Karpas-422 (cell line): ENCODE results near the gene CDS1. TPM values are rescaled to one million over a fixed set of nuclear protein-coding genes. Genes with fewer than 3 reads are reported as not detected.
"Not testable (repeated sequence)": the region's sequence is repeated elsewhere in the genome, so short reads cannot be mapped to it uniquely, and the experiment has no call there.

Experiments
- DNase-seq: peaks from one replicate; pipeline ENCODE4 v3.0.0-alpha.2; 2015
- H2AFZ ChIP-seq: fragments of 200-600 bp; sonication (generic); 2 replicates; pipeline ENCODE4 v1.6.1; 2014; ENCODE audit warnings: antibody characterized with exemption, low read length, mixed read lengths
- H3K27ac ChIP-seq: fragments of 200-600 bp; sonication (generic); 2 replicates; pipeline ENCODE4 v1.5.1; 2014; ENCODE audit warnings: mild to moderate bottlenecking, low read length, moderate library complexity
- H3K27me3 ChIP-seq: fragments of 200-600 bp; sonication (generic); 2 replicates; pipeline ENCODE4 v1.6.1; 2014; ENCODE audit warnings: low read length, mixed read lengths
- H3K36me3 ChIP-seq: fragments of 200-600 bp; sonication (generic); 2 replicates; pipeline ENCODE4 v1.6.1; 2014; ENCODE audit warnings: low read length, mixed read lengths; ENCODE audit not compliant: insufficient read depth
- H3K4me1 ChIP-seq: fragments of 200-600 bp; sonication (generic); 2 replicates; pipeline ENCODE4 v1.6.1; 2014; ENCODE audit warnings: mild to moderate bottlenecking, low read length, mixed read lengths
- H3K4me2 ChIP-seq: fragments of 200-600 bp; sonication (generic); 2 replicates; pipeline ENCODE4 v1.6.1; 2014; ENCODE audit warnings: low read length, low read depth, mild to moderate bottlenecking; ENCODE audit not compliant: poor library complexity, severe bottlenecking
- H3K4me3 ChIP-seq: fragments of 200-600 bp; sonication (generic); 2 replicates; pipeline ENCODE4 v1.5.1; 2014; ENCODE audit warnings: mild to moderate bottlenecking, antibody characterized with exemption, low read length, mixed read lengths
- H3K79me2 ChIP-seq: fragments of 200-600 bp; sonication (generic); 2 replicates; pipeline ENCODE4 v1.6.1; 2014; ENCODE audit warnings: mild to moderate bottlenecking, low read length, mixed read lengths
- H3K9ac ChIP-seq: fragments of 200-600 bp; sonication (generic); 2 replicates; pipeline ENCODE4 v1.6.0; 2014; ENCODE audit warnings: low read length
- H3K9me2 ChIP-seq: fragments of 200-600 bp; sonication (generic), shearing (Covaris generic); replicated peaks from 2 replicates; pipeline ENCODE4 v1.6.0; 2014; ENCODE audit warnings: mild to moderate bottlenecking, low read length, moderate library complexity; ENCODE audit not compliant: insufficient read depth
- H3K9me3 ChIP-seq: fragments of 300-700, 200-600 bp; sonication (generic); 2 replicates; pipeline ENCODE4 v1.6.1; 2014; ENCODE audit warnings: low read length, mixed read lengths
- H4K20me1 ChIP-seq: fragments of 200-600 bp; sonication (generic); 2 replicates; pipeline ENCODE4 v1.6.1; 2014; ENCODE audit warnings: mild to moderate bottlenecking, antibody characterized with exemption, low read length, low read depth; ENCODE audit not compliant: insufficient read depth
- total RNA-seq: library from RNA; depleted of rRNA; stranded (reverse); fragments of >200 nt; shearing (Covaris generic); gene quantifications from 2 replicates; pipeline ENCODE4 v1.2.3, GENCODE V29; 2014; ENCODE audit warnings: low replicate concordance

CDS1 gene
- total RNA-seq, 1 experiment from 2014 or later = not detected

DNA sequence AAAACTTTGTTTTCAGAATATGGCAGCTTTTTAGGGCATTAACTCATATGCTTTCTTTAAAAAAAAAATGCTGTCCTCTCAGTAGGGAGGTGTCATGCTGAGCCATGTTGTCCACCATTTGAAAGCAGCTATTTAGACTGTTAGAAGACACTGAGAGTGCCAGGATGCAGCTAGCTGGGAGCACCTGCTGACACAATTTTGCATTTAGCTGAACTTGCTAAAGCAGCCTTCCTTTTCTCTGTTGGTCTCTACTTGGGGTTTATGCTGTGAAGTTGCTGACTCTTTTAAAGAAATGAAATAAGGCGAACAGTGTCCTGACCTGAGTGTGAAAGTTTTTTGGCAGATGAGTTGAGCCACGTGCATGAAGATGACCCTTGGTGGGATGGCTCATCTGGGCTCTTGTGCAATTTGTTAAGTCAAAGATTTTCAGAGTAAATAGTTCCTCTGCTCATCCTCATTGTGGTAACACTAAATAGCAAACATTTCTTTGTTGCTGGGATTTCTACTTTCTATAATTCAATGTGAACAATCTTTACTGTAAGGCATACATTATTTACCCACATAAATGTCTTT is 64.5 kb downstream of the CDS1 start:
- Histone ChIP-seq H3K9me3 (no peaks in the 10 kb centered on the region), H4K20me1 (no peaks in the 10 kb centered on the region), H3K4me1 (no peaks in the 10 kb centered on the region), H3K79me2 (no peaks in the 10 kb centered on the region), H3K27ac (no peak overlapping the region), H3K36me3 (no peaks in the 10 kb centered on the region), H2AFZ (no peak overlapping the region), H3K4me2 (no peak overlapping the region), H3K9me2 (no peaks in the 10 kb centered on the region), H3K4me3 (no peak overlapping the region), H3K27me3 (no peaks in the 10 kb centered on the region), H3K9ac (no peak overlapping the region)
- DNase-seq = no peak

DNA sequence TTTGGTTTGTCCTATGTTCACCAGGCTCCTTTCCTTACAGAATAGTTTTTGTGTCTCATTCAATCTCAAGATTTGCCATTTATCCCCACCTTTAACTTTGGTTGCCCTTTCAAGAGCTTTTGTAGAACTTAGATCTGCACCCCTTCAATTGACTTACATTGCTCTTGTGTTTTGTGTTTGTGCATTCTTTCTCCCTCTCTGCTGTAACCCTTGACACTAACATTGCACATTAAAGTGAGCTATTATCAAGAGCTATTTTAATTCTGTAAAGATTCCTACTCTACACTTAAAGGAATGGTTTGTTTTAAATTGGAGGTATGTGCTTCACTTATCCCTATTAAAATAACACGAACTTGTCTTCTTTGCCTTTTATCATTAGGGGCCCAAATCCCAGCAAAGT is 65.3 kb downstream of the CDS1 start:
- no peaks in the 10 kb centered on the region for H3K36me3 ChIP-seq
- H4K20me1 ChIP-seq = no peaks in the 10 kb centered on the region
- H3K27me3 ChIP-seq = no peaks in the 10 kb centered on the region
- H3K4me2 ChIP-seq = no peak overlapping the region
- no peak overlapping the region for H2AFZ ChIP-seq
- no peak overlapping the region for H3K4me3 ChIP-seq
- no peak overlapping the region for H3K27ac ChIP-seq
- no peaks in the 10 kb centered on the region for H3K79me2 ChIP-seq
- DNase-seq = no peak
- H3K9me2 ChIP-seq = no peaks in the 10 kb centered on the region
- H3K9ac ChIP-seq = no peak overlapping the region
- H3K4me1 ChIP-seq = no peaks in the 10 kb centered on the region
- no peaks in the 10 kb centered on the region for H3K9me3 ChIP-seq

DNA sequence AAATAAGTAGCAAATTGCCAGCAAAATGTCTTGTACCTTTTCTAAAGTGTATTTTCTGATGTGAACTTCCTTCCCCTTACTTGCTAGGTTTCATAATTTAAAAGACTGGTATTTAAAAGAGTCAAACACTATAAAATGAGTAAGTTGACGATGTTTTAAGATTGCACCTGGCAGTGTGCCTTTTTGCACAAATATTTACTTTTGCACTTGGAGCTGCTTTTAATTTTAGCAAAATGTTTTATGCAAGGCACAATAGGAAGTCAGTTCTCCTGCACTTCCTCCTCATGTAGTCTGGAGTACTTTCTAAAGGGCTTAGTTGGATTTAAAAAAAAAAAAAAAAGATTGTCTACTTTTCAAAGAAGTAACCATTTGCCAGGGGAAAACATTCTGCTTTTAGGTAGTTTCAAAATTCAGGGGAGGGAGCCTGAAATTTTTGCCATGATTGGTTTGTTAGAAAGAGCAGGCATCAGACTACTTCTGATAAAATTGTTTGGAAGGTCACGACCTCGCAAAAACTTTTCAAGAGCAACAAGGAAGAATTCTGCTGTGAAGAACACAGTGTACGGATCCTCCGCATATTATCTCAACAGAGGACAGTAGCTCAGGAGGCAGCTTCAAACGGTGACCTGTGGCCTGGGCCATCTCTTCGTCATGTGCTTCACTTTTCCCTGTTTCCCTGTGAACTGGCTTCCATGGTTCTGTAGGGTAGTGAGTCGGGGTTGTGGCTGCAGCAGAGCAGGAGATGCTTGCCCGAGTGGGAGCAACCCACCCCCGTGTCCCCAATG is 66.1 kb downstream of the CDS1 start:
- H3K4me3 ChIP-seq = no peak overlapping the region
- no peaks in the 10 kb centered on the region for H3K9me3 ChIP-seq
- H3K79me2 ChIP-seq = no peaks in the 10 kb centered on the region
- no peak overlapping the region for H2AFZ ChIP-seq
- no peak for DNase-seq
- no peaks in the 10 kb centered on the region for H3K27me3 ChIP-seq
- no peaks in the 10 kb centered on the region for H4K20me1 ChIP-seq
- H3K4me2 ChIP-seq = no peak overlapping the region
- H3K4me1 ChIP-seq = no peaks in the 10 kb centered on the region
- H3K9ac ChIP-seq = no peak overlapping the region
- no peaks in the 10 kb centered on the region for H3K36me3 ChIP-seq
- H3K27ac ChIP-seq = no peak overlapping the region
- no peaks in the 10 kb centered on the region for H3K9me2 ChIP-seq

DNA sequence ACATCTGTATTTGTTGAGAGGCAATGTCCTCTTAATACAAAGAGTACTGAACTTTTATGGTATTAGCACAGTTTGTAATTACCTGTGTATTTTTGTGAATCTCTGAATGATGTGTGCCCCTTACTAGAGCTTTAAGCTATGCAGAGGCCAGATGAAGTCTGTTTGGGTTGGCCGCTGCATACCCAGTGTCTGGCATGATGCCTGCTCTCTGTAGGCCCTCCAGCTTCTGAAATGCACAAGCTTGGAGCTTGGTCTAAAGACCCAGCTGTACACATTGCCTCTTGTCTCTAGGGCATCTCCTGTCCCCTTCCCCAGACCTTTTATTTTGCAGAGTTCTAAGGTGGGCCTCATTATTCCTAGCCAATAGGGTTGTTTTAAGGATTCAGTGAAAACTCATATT is 68.6 kb downstream of the CDS1 start:
- Histone ChIP-seq H3K79me2 (no peaks in the 10 kb centered on the region), H3K9me3 (no peaks in the 10 kb centered on the region), H3K27me3 (no peaks in the 10 kb centered on the region), H2AFZ (no peak overlapping the region), H3K36me3 (no peaks in the 10 kb centered on the region), H3K9me2 (no peaks in the 10 kb centered on the region), H3K4me3 (no peak overlapping the region), H3K4me2 (no peak overlapping the region), H3K4me1 (no peaks in the 10 kb centered on the region), H4K20me1 (no peaks in the 10 kb centered on the region), H3K27ac (no peak overlapping the region), H3K9ac (no peak overlapping the region)
- DNase-seq = no peak

DNA sequence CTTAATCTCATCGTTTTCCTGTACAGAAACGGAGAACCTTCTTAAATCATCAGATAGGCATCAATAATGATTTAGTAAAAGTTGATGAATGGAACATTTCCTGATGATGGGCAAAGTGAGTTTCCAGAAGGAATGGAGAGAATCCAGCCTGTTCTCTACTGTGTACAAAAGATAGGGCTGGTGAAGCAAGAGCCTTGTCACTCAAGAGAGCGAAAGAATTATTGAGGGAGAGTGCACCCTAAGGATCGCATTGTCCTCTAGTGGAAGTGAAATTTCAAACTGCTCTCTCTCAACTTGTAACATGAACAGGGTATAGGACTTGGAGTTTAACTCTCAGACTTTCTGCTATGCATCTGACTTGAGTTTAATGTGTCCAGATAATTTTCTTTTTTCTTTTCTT is 69.6 kb downstream of the CDS1 start:
- no peaks in the 10 kb centered on the region for H3K9me3 ChIP-seq
- no peak overlapping the region for H3K9ac ChIP-seq
- H3K9me2 ChIP-seq = no peaks in the 10 kb centered on the region
- no peak overlapping the region for H3K4me2 ChIP-seq
- no peaks in the 10 kb centered on the region for H4K20me1 ChIP-seq
- H2AFZ ChIP-seq = no peak overlapping the region
- H3K27ac ChIP-seq = no peak overlapping the region
- H3K79me2 ChIP-seq = no peaks in the 10 kb centered on the region
- no peak for DNase-seq
- H3K36me3 ChIP-seq = no peaks in the 10 kb centered on the region
- H3K4me1 ChIP-seq = no peaks in the 10 kb centered on the region
- no peaks in the 10 kb centered on the region for H3K27me3 ChIP-seq
- no peak overlapping the region for H3K4me3 ChIP-seq

DNA sequence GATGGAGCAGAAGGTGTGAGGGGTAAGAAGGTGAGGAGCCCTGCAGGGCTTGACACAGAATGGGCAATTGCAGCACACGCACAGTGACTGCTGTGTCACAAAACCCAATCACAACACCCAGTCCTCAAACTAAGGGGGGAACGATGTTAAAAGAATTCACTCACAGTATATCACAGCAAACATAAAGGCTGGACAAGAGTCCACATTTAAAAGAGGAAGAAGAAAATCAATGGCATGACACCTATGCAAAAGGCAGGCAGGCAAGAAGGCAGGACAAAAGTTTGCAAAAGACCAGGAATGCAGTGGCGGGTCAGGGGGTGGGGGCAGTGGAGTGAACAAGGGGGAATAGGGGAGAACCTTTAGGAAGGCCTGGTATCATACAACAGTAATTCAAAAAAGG is 77.7 kb downstream of the CDS1 start:
- no peak overlapping the region for H2AFZ ChIP-seq
- no peaks in the 10 kb centered on the region for H3K27me3 ChIP-seq
- H3K4me2 ChIP-seq = no peak overlapping the region
- H3K4me3 ChIP-seq = no peak overlapping the region
- H4K20me1 ChIP-seq = no peaks in the 10 kb centered on the region
- H3K36me3 ChIP-seq = no peaks in the 10 kb centered on the region
- H3K9me3 ChIP-seq = no peaks in the 10 kb centered on the region
- no peaks in the 10 kb centered on the region for H3K9me2 ChIP-seq
- H3K9ac ChIP-seq = no peak overlapping the region
- no peaks in the 10 kb centered on the region for H3K4me1 ChIP-seq
- DNase-seq = no peak
- no peak overlapping the region for H3K27ac ChIP-seq
- no peaks in the 10 kb centered on the region for H3K79me2 ChIP-seq

DNA sequence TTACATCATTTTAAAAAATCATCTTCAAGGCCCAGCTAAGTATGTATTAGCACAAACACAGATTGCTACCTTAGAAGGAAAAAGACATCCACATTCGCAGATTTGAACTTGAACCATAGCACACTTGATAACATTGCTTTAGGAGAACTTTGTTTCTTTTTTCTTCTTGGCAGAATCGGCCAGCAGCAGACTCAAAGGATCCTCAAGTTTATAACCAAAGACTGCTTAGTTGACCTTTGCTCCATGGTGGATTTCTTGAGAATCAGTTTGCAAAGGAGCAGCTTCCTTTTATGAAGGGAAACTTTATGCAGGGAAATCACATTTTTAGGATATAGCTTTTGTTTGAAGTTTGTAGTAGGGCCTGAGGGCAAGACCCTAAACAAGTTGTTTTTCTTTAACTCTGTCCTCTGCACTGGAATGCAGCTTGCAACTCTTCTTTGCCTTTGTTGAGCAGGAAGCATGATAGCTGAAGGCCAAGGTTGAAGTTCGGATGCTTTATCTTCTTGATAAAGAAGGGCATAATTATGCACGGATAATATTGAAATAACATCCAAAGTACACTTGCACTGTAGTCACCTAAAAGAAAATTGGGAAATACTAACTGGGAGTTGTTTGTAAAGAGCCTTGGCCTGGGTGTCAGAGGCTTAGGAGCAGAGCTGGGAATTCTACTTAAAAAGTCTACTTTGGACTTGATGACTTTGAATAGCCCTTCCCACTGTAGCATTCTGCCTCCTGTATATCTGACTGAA is 78.4 kb downstream of the CDS1 start:
- H3K9ac ChIP-seq = no peak overlapping the region
- no peaks in the 10 kb centered on the region for H3K4me1 ChIP-seq
- no peak overlapping the region for H3K4me2 ChIP-seq
- H3K79me2 ChIP-seq = no peaks in the 10 kb centered on the region
- no peaks in the 10 kb centered on the region for H3K36me3 ChIP-seq
- no peak overlapping the region for H3K4me3 ChIP-seq
- no peaks in the 10 kb centered on the region for H3K9me2 ChIP-seq
- H4K20me1 ChIP-seq = no peaks in the 10 kb centered on the region
- H2AFZ ChIP-seq = no peak overlapping the region
- no peak overlapping the region for H3K27ac ChIP-seq
- H3K27me3 ChIP-seq = no peaks in the 10 kb centered on the region
- DNase-seq = no peak
- no peaks in the 10 kb centered on the region for H3K9me3 ChIP-seq

DNA sequence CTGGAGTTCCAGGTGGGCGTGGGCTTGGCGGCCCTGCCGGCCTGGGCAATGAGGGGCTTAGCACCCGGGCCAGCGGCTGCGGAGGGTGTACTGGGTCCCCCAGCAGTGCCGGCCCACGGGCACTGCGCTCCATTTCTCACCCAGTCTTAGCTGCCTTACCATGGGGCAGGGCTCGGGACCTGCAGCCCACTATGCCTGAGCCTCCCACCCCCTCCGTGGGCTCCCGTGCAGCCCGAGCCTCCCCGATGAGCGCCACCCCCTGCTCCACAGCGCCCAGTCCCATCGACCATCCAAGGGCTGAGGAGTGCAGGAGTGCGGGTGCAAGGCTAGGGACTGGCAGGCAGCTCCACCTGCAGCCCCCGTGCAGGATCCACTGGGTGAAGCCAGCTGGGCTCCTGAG is 81.8 kb downstream of the CDS1 start:
- not testable (repeated sequence) for H3K9ac ChIP-seq, H3K9me3 ChIP-seq, H3K4me3 ChIP-seq, H3K27me3 ChIP-seq, H2AFZ ChIP-seq, H3K27ac ChIP-seq, DNase-seq, H3K79me2 ChIP-seq, H3K4me2 ChIP-seq, H3K9me2 ChIP-seq, H3K4me1 ChIP-seq, H3K36me3 ChIP-seq, H4K20me1 ChIP-seq
